ENCODE data around the gene STPG4. TPM values are rescaled to one million over a fixed set of nuclear protein-coding genes. Genes with fewer than 3 reads are reported as not detected.

The STPG4 gene
- total RNA-seq, 2 donors from 2014 or later, result 0.21 TPM; not detected in 1

GRCh38 chr2:47056868-47057686 is 98.0 kb downstream of the STPG4 start:
- H3K27me3 Mint-ChIP-seq, result no peaks in the 10 kb centered on the region
- DNase-seq, result no peak
- ATAC-seq, result peak; percentile 51
- H3K4me3 Mint-ChIP-seq, result peak overlapping the region; percentile 41
- peaks cover 20% of the 10 kb centered on the region for H3K4me1 Mint-ChIP-seq
- peaks cover 2% of the 10 kb centered on the region for H3K36me3 Mint-ChIP-seq (ENCODE audit: low read depth)
- peak overlapping the region; percentile 88 for H3K27ac Mint-ChIP-seq
- no peaks in the 10 kb centered on the region for H3K9me3 ChIP-seq (ENCODE audit: control insufficient read depth, low read length, poor library complexity, severe bottlenecking)

- H3K9me3 ChIP-seq (ENCODE audit: control insufficient read depth, low read length, poor library complexity, severe bottlenecking), result no peaks in the 10 kb centered on the region
- H3K36me3 Mint-ChIP-seq (ENCODE audit: low read depth), result peaks cover 2% of the 10 kb centered on the region
- peak overlapping the region; percentile 88 for H3K27ac Mint-ChIP-seq
- H3K4me3 Mint-ChIP-seq, result no peak overlapping the region
- DNase-seq (no peak), ATAC-seq (no peak)
- H3K27me3 Mint-ChIP-seq, result no peaks in the 10 kb centered on the region
- peaks cover 20% of the 10 kb centered on the region for H3K4me1 Mint-ChIP-seq
These were observed 98.7 kb downstream of the STPG4 start for GRCh38 chr2:47056374-47056773.

DNA sequence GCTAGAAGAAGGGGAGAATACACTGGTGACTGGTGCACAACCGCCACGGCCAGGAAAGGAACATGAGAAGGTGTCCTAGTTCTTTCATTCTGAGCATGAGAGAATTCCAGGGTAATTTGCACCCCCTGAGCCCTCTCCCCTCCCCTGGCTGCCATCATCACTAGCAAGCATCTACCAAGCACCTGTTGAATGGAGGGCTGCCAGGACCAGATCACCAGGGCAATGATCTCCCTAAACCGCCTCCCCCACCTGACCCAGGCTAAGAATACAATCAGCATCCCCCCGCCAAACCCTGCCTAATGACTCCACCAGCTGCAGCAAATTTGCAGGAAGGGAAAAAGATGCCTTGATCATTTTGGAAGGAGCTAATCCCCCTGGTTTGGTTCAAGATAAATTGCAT is 100.2 kb downstream of the STPG4 start:
- no peaks in the 10 kb centered on the region for H3K27me3 Mint-ChIP-seq
- H3K27ac Mint-ChIP-seq, result peak overlapping the region; percentile 88
- peaks cover 20% of the 10 kb centered on the region for H3K4me1 Mint-ChIP-seq
- no peaks in the 10 kb centered on the region for H3K9me3 ChIP-seq (ENCODE audit: control insufficient read depth, low read length, poor library complexity, severe bottlenecking)
- ATAC-seq (no peak), DNase-seq (no peak)
- peaks cover 2% of the 10 kb centered on the region for H3K36me3 Mint-ChIP-seq (ENCODE audit: low read depth)
- no peak overlapping the region for H3K4me3 Mint-ChIP-seq

DNA sequence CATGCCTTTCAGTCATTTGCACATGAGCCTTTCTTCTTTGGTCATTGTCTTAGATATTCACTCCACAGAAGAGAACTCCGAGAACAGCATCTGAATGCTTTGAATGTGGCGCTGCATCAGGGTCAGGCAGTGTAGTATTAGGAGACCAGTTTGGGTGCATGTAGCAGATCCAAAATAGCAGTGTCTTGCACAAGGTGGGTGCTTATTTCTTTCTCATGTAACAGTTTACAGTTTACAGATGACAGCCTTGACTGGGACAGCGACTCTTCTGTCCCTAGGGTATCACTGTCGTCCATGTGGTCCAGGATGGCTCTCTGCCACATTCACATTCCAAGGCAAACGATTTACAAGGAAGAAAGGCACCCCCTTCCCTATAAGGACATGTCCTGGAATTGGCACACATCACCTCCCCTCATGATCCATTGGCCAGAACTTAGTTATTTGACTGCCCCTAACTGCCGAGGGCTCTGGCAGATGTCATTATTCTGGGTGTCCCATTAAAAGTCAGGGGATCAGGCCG is 101.0 kb downstream of the STPG4 start:
- ATAC-seq (no peak), DNase-seq (no peak)
- H3K4me1 Mint-ChIP-seq, result peaks cover 21% of the 10 kb centered on the region
- no peak overlapping the region for H3K4me3 Mint-ChIP-seq
- H3K27me3 Mint-ChIP-seq, result no peaks in the 10 kb centered on the region
- peak overlapping the region; percentile 88 for H3K27ac Mint-ChIP-seq
- H3K9me3 ChIP-seq (ENCODE audit: control insufficient read depth, low read length, poor library complexity, severe bottlenecking), result no peaks in the 10 kb centered on the region
- H3K36me3 Mint-ChIP-seq (ENCODE audit: low read depth), result peaks cover 5% of the 10 kb centered on the region

GRCh38 chr2:47052847-47053246 is 102.3 kb downstream of the STPG4 start:
- H3K36me3 Mint-ChIP-seq (ENCODE audit: low read depth), result peaks cover 5% of the 10 kb centered on the region
- DNase-seq (no peak), ATAC-seq (no peak)
- peaks cover 23% of the 10 kb centered on the region for H3K4me1 Mint-ChIP-seq
- H3K9me3 ChIP-seq (ENCODE audit: control insufficient read depth, low read length, poor library complexity, severe bottlenecking), result no peaks in the 10 kb centered on the region
- no peak overlapping the region for H3K4me3 Mint-ChIP-seq
- no peak overlapping the region for H3K27ac Mint-ChIP-seq
- no peaks in the 10 kb centered on the region for H3K27me3 Mint-ChIP-seq

DNA sequence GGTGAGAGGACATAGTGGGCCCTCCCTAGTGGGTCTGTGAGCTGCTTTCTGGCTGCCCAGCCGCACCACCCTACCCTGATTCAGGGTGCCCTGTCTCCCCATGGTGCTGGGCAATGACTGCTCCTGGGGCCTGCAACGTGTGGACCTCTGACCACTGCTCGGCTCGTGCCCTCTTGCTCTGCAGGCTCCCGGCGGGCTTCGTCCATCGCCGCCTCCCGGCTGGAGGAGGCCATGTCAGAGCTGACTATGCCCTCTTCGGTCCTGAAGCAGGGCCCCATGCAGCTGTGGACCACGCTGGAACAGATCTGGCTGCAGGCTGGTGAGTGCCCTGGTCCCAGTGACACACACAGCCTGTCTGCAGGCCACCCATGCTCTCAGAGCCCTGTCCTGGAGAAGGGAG is 103.5 kb downstream of the STPG4 start:
- H3K9me3 ChIP-seq (ENCODE audit: control insufficient read depth, low read length, poor library complexity, severe bottlenecking), result no peaks in the 10 kb centered on the region
- Mint-ChIP-seq H3K4me3 (no peak overlapping the region), H3K27ac (no peak overlapping the region), H3K36me3 (ENCODE audit: low read depth) (peaks cover 5% of the 10 kb centered on the region), H3K4me1 (peaks cover 16% of the 10 kb centered on the region), H3K27me3 (no peaks in the 10 kb centered on the region)
- DNase-seq, result no peak
- ATAC-seq, result no peak

- no peaks in the 10 kb centered on the region for H3K27me3 Mint-ChIP-seq
- H3K27ac Mint-ChIP-seq, result no peak overlapping the region
- no peak overlapping the region for H3K4me3 Mint-ChIP-seq
- no peak for DNase-seq
- H3K9me3 ChIP-seq (ENCODE audit: control insufficient read depth, low read length, poor library complexity, severe bottlenecking), result no peaks in the 10 kb centered on the region
- no peak for ATAC-seq
- peaks cover 7% of the 10 kb centered on the region for H3K36me3 Mint-ChIP-seq (ENCODE audit: low read depth)
- peaks cover 12% of the 10 kb centered on the region for H3K4me1 Mint-ChIP-seq
These were observed 104.3 kb downstream of the STPG4 start for GRCh38 chr2:47050762-47051161.

- DNase-seq (no peak), ATAC-seq (no peak)
- no peaks in the 10 kb centered on the region for H3K9me3 ChIP-seq (ENCODE audit: control insufficient read depth, low read length, poor library complexity, severe bottlenecking)
- peaks cover 13% of the 10 kb centered on the region for H3K4me1 Mint-ChIP-seq
- H3K27me3 Mint-ChIP-seq, result no peaks in the 10 kb centered on the region
- no peak overlapping the region for H3K4me3 Mint-ChIP-seq
- peaks cover 8% of the 10 kb centered on the region for H3K36me3 Mint-ChIP-seq (ENCODE audit: low read depth)
- no peak overlapping the region for H3K27ac Mint-ChIP-seq
These were observed 104.9 kb downstream of the STPG4 start for GRCh38 chr2:47050021-47050760.

DNA sequence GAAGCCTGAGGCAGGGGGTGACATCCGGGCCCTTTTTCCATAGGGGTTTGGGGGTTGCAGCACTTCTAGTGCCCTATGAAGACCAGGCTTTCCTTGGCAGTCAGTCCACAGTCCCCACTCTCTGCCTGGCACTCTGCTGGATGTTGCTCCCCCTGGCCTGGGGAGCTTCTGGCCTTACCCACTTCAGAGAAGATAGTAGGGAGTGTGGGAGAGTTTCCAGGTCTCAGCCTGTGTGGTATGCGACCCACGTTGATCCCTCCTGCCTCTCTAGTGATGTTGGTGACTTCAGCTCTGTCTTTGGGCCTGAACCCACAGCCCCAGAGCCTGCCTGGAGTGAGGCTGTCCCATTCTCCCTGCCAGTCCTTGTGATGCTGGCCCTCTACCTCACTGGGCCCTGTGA is 105.6 kb downstream of the STPG4 start:
- no peaks in the 10 kb centered on the region for H3K9me3 ChIP-seq (ENCODE audit: control insufficient read depth, low read length, poor library complexity, severe bottlenecking)
- H3K4me1 Mint-ChIP-seq, result peaks cover 15% of the 10 kb centered on the region
- H3K36me3 Mint-ChIP-seq (ENCODE audit: low read depth), result peaks cover 8% of the 10 kb centered on the region
- H3K27ac Mint-ChIP-seq, result no peak overlapping the region
- no peak for ATAC-seq
- no peaks in the 10 kb centered on the region for H3K27me3 Mint-ChIP-seq
- no peak for DNase-seq
- H3K4me3 Mint-ChIP-seq, result no peak overlapping the region

DNA sequence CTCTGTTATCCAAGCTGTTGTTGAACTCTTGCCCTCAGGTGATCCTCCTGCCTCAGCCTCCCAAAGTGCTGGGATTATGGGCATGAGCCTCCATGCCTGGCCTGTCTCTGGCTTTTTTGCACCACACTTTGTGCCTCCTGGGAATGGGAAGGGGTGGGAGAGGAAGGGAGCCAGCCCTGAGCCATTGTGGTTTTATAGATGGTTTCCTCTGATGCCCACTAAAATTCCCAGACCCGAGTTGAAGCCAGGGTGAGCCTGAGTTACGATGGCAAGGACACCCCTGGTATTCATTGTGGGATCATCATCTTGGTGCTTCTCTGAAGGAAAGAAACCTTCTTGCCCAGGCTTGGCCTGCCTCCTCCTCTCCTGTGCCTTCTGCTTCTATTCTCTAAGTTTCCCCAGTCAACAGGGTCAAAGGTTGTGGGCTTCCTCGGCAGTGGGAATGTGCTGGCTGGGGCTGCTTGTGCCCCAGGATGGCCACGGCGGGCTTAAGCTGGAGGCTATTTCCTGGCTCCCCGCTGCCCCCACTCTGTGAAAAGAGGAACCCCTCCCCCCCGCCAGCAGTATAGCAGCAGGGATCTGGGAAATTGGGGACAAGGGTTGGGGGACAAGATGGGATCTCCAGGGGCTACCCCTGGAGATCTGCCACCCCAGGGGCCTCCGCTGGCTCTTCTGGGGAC is 106.2 kb downstream of the STPG4 start:
- peaks cover 21% of the 10 kb centered on the region for H3K4me1 Mint-ChIP-seq
- no peaks in the 10 kb centered on the region for H3K27me3 Mint-ChIP-seq
- H3K36me3 Mint-ChIP-seq (ENCODE audit: low read depth), result peaks cover 10% of the 10 kb centered on the region
- no peaks in the 10 kb centered on the region for H3K9me3 ChIP-seq (ENCODE audit: control insufficient read depth, low read length, poor library complexity, severe bottlenecking)
- DNase-seq (no peak), ATAC-seq (no peak)
- no peak overlapping the region for H3K27ac Mint-ChIP-seq
- H3K4me3 Mint-ChIP-seq, result no peak overlapping the region

DNA sequence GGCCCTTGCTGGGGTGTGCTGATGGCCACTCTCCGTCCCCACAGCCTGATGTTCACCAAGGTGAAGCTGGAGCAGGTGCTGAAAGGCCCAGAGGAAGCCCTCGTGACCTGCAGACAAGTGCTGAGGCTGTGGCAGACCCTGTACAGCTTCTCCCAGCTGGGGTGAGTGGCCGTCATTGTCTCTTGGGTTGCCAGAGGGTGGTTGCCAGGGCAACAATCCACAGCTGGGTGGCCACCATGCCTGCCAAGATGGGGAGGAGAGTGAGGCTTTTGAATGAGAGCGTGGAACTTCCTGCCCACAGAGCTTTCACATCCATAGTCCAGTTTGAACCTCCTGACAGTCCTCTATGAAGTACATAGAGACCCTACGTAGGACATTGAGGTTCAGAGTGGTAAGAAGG is 108.8 kb downstream of the STPG4 start:
- H3K27ac Mint-ChIP-seq, result no peak overlapping the region

DNA sequence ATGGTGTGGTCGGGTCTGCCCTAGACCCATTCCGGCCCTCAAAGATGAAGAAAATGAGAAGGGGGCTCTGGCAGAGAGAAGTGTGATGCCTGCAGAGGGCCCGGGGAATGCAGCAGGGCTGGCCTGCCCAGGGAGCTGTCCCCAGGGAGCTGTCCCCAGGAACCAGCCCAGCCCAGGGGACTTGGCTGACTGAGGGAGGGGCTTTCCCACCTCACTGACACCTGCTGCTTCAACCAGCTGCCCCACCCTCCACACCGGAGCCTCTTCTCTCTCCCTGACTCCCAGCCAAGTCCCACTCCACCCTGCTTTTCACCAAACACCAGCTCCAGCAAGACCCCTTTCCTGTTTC is 111.2 kb downstream of the STPG4 start:
- H3K27ac Mint-ChIP-seq, result peak overlapping the region; percentile 85

More for the DNA sequence above, 108.8 kb downstream of the STPG4 start:
- no peak for DNase-seq
- Mint-ChIP-seq H3K4me1 (peaks cover 26% of the 10 kb centered on the region), H3K27me3 (no peaks in the 10 kb centered on the region), H3K36me3 (ENCODE audit: low read depth) (peaks cover 11% of the 10 kb centered on the region), H3K4me3 (no peak overlapping the region)
- H3K9me3 ChIP-seq (ENCODE audit: control insufficient read depth, low read length, poor library complexity, severe bottlenecking), result no peaks in the 10 kb centered on the region
- ATAC-seq, result no peak

More for the DNA sequence above, 111.2 kb downstream of the STPG4 start:
- H3K4me3 Mint-ChIP-seq, result no peak overlapping the region
- peaks cover 8% of the 10 kb centered on the region for H3K36me3 Mint-ChIP-seq (ENCODE audit: low read depth)
- H3K4me1 Mint-ChIP-seq, result peaks cover 25% of the 10 kb centered on the region
- H3K27me3 Mint-ChIP-seq, result no peaks in the 10 kb centered on the region
- no peaks in the 10 kb centered on the region for H3K9me3 ChIP-seq (ENCODE audit: control insufficient read depth, low read length, poor library complexity, severe bottlenecking)
- ATAC-seq, result no peak
- DNase-seq, result no peak
